ENCODE results near the gene MUC4. TPM values are rescaled to one million over a fixed set of nuclear protein-coding genes. Genes with fewer than 3 reads are reported as not detected.
"Not testable (repeated sequence)": the region's sequence is repeated elsewhere in the genome, so short reads cannot be mapped to it uniquely, and the experiment has no call there.

Gene MUC4
- total RNA-seq, 4 donors from 2014 or later: 0.26 to 1.0 (median 0.30) TPM

DNA sequence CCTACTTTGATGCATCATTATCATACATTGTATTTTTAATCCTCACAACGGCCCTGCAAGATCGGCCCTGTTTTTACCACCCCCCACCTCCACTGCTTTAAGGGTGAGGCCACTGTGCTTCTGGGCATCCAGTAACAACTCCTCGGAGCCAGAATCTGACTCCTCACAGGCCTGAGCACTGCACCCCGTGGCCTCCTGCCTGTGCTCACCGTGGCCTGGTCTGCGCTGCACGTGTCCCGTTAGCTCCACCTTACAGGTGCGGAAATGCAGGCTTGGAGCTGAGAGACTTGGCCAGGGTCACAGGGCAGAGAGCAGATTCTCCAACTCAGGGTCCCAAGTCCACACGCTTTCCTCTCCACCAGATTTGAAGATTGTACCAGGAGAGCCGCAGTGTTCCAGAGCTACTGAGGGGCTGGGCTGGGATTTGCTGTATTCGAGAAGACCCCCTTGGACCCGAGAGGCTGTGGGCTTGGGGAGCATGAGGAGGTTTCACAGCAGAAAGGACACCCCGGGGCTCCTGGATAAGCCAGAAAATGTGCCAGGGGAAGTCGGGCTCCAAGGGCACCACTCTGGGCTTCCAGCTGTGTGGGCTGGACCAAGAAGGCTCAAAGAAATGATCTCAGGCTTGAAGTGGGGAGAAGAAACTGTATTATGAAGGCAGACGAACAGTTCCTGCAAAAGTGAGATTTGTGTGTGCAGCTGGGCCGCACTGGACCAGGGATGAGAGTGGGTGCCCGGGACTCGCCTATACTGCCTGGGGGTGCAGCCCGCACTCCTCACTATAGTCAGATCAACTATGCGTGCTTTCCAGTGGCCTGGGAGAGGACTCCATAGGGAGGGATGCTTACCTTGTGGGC is 89.4 kb downstream of the MUC4 start:
- H3K4me1 ChIP-seq; H3K4me3 ChIP-seq; H3K9me3 ChIP-seq; DNase-seq; intact Hi-C loops (cut with DNase I; ENCODE audit: low total_unique reads); H3K27ac ChIP-seq; H3K36me3 ChIP-seq; H3K27me3 ChIP-seq: not testable (repeated sequence)

DNA sequence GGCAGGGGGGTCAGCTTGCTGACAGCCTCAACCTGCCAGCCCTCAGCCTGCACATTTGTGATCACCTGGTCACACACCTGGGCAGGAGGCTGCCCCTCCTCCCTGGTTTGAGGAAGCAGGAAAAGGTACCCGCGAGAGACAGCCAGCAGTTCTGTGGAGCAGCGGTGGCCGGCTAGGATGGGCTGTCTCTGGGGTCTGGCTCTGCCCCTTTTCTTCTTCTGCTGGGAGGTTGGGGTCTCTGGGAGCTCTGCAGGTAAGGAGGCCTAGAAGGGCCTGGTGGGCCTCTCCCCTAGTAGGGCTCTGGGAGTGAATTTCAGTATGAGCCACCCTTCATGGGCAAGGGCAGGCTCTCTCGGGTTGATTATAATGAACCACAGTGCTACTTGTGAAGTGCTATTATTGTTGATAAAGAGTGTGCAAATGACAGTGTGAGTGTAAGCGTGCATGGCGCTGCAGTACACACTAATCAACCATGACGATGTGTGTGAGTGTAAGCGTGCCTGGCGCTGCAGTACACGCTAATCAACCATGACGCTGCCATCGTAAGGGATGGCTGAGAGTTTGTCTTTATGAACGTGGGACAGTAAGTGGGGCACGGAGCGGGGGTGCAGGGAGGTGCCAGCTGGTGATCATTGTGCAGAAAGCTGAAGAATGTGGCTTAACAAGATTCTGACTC is 90.8 kb downstream of the MUC4 start, which contains the start of gene MUC20:
Gene MUC20, plus strand, starts transcription at position 148 of the 676 bp plus-strand sequence. Its CDS starts 30 bp downstream, at position 178.
- H3K27ac ChIP-seq; H3K27me3 ChIP-seq; intact Hi-C loops (cut with DNase I; ENCODE audit: low total_unique reads); H3K4me1 ChIP-seq; H3K36me3 ChIP-seq; H3K9me3 ChIP-seq; H3K4me3 ChIP-seq; DNase-seq: not testable (repeated sequence)

DNA sequence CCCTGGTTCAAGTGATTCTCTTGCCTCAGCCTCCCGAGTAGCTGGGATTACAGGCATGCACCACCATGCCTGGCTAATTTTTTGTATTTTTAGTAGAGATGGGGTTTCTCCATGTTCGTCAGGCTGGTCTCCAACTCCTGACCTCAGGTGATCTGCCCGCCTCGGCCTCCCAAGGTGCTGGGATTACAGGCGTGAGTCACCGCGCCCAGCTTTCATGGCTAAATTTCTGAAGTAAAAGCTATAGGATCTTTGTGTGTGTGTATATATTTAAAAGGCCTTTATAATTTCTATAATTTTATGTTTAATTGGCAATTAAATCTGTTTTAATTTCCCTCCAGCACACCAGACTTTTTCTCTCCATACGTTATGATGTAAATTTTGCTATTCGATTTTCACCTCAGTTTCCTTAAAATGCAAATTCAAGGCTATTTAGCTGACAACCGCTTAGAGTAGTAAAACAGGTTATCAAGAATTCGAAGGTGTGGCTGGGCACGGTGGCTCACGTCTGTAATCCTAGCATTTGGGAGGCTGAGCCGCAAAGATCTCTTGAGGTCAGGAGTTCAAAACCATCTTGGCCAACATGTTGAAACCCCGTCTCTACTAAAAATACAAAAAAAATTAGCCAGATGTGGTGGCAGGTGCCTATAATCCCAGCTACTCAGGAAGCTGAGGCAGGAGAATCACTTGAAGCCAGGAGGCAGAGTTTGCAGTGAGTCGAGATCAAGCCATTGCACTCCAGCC is 92.0 kb downstream of the MUC4 start:
- DNase-seq; H3K4me1 ChIP-seq; H3K9me3 ChIP-seq; H3K27ac ChIP-seq; H3K36me3 ChIP-seq; intact Hi-C loops (cut with DNase I; ENCODE audit: low total_unique reads); H3K4me3 ChIP-seq; H3K27me3 ChIP-seq: not testable (repeated sequence)

- no peak for DNase-seq
These were observed 93.2 kb downstream of the MUC4 start for GRCh38 chr3:195718477-195718984.

GRCh38 chr3:195717852-195718476 is 93.8 kb downstream of the MUC4 start:
- intact Hi-C loops (cut with DNase I; ENCODE audit: low total_unique reads): no loop called here
- H3K9me3 ChIP-seq: no peaks in the 10 kb centered on the region
- no peak for DNase-seq
- no peaks in the 10 kb centered on the region for H3K36me3 ChIP-seq
- no peak for TF ChIP-seq POLR2A (IDR thresholded peaks at IDR 0.05)
- TF ChIP-seq, protein P1, sequence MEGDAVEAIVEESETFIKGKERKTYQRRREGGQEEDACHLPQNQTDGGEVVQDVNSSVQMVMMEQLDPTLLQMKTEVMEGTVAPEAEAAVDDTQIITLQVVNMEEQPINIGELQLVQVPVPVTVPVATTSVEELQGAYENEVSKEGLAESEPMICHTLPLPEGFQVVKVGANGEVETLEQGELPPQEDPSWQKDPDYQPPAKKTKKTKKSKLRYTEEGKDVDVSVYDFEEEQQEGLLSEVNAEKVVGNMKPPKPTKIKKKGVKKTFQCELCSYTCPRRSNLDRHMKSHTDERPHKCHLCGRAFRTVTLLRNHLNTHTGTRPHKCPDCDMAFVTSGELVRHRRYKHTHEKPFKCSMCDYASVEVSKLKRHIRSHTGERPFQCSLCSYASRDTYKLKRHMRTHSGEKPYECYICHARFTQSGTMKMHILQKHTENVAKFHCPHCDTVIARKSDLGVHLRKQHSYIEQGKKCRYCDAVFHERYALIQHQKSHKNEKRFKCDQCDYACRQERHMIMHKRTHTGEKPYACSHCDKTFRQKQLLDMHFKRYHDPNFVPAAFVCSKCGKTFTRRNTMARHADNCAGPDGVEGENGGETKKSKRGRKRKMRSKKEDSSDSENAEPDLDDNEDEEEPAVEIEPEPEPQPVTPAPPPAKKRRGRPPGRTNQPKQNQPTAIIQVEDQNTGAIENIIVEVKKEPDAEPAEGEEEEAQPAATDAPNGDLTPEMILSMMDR (IDR thresholded peaks at IDR 0.05): no peak
- H3K4me3 ChIP-seq: no peak overlapping the region
- H3K27ac ChIP-seq: no peak overlapping the region
- no peaks in the 10 kb centered on the region for H3K27me3 ChIP-seq
- no peaks in the 10 kb centered on the region for H3K4me1 ChIP-seq

More at GRCh38 chr3:195718477-195718984, 93.2 kb downstream of the MUC4 start:
- Histone ChIP-seq H3K27ac (no peak overlapping the region), H3K9me3 (no peaks in the 10 kb centered on the region), H3K4me3 (no peak overlapping the region), H3K36me3 (no peaks in the 10 kb centered on the region), H3K4me1 (no peaks in the 10 kb centered on the region), H3K27me3 (no peaks in the 10 kb centered on the region)
- no peak for TF ChIP-seq POLR2A (IDR thresholded peaks at IDR 0.05)
- TF ChIP-seq, protein P1 (IDR thresholded peaks at IDR 0.05): no peak
- intact Hi-C loops (cut with DNase I; ENCODE audit: low total_unique reads): no loop called here

DNA sequence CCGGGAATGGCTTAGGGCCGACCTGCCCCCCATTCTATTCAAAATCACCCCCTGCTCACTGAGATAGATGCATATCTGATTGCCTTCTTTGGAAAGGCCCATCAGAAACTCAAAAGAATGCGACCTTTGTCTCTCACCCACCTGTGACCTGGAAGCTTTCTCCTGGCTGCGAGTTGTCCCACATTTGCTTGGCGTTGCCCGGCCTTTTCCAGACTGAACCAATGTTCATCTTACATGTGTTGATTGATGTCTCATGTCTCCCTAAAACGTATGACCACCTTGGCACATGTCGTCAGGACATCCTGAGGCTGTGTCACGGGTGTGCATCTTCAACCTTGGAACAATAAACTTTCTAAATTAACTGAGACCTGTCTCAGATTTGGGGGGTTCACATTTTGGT is 94.3 kb downstream of the MUC4 start:
- no peak overlapping the region for H3K27ac ChIP-seq
- intact Hi-C loops (cut with DNase I; ENCODE audit: low total_unique reads): no loop called here
- no peaks in the 10 kb centered on the region for H3K4me1 ChIP-seq
- no peaks in the 10 kb centered on the region for H3K9me3 ChIP-seq
- no peak for DNase-seq
- TF ChIP-seq, protein P1 (IDR thresholded peaks at IDR 0.05): no peak
- no peak for TF ChIP-seq POLR2A (IDR thresholded peaks at IDR 0.05)
- H3K27me3 ChIP-seq: no peaks in the 10 kb centered on the region
- H3K4me3 ChIP-seq: no peak overlapping the region
- no peaks in the 10 kb centered on the region for H3K36me3 ChIP-seq
